Fibroblast of the conjunctiva (primary cell): Measurements from ENCODE around the gene HDAC6.
"Not testable (repeated sequence)": the region's sequence is repeated elsewhere in the genome, so short reads cannot be mapped to it uniquely, and the experiment has no call there.

Experiments used
- DNase-seq: peaks from one replicate; pipeline ENCODE4 v3.0.0-alpha.2; 2010; ENCODE audit warnings: low read depth

The HDAC6 gene

GRCh38 chrX:48826135-48826875, 24.4 kb downstream of the HDAC6 start, which contains the start of gene ERAS:
Gene ERAS (plus strand): TSS chrX:48826513. CDS start chrX:48829124, 2,611 bp downstream.
- DNase-seq = no peak

GRCh38 chrX:48826876-48827653, 25.2 kb downstream of the HDAC6 start:
- DNase-seq = no peak

GRCh38 chrX:48827654-48827968, 25.7 kb downstream of the HDAC6 start:
- DNase-seq = no peak

- DNase-seq = no peak
Observed at GRCh38 chrX:48829016-48829735, 27.3 kb downstream of the HDAC6 start.

GRCh38 chrX:48831136-48831908, 29.5 kb downstream of the HDAC6 start:
- DNase-seq = no peak

- no peak for DNase-seq
Observed at GRCh38 chrX:48831909-48832291, 30.0 kb downstream of the HDAC6 start.

- no peak for DNase-seq
Observed at GRCh38 chrX:48833542-48834138, 31.8 kb downstream of the HDAC6 start.

GRCh38 chrX:48834383-48834709, 32.5 kb downstream of the HDAC6 start:
- no peak for DNase-seq

GRCh38 chrX:48835524-48836329, 33.9 kb downstream of the HDAC6 start, which contains the start of gene PCSK1N:
Gene PCSK1N (minus strand): TSS chrX:48835610. CDS start chrX:48835532, 78 bp downstream.
- no peak for DNase-seq

GRCh38 chrX:48839686-48840085, 37.8 kb downstream of the HDAC6 start:
- no peak for DNase-seq

GRCh38 chrX:48848847-48849246, 47.0 kb downstream of the HDAC6 start:
- no peak for DNase-seq

- DNase-seq = no peak
Observed at GRCh38 chrX:48852857-48853256, 51.0 kb downstream of the HDAC6 start.

GRCh38 chrX:48853494-48853893, 51.6 kb downstream of the HDAC6 start:
- not testable (repeated sequence) for DNase-seq

- not testable (repeated sequence) for DNase-seq
Observed at GRCh38 chrX:48854121-48854804, 52.4 kb downstream of the HDAC6 start.

GRCh38 chrX:48854898-48855297, 53.0 kb downstream of the HDAC6 start:
- DNase-seq = no peak

- DNase-seq = no peak
Observed at GRCh38 chrX:48864210-48864609, 62.3 kb downstream of the HDAC6 start.

GRCh38 chrX:48872017-48872416, 70.2 kb downstream of the HDAC6 start:
- not testable (repeated sequence) for DNase-seq
